C4-2B (cell line): ENCODE data around the gene PIGA.

Source experiments
- H3K27ac ChIP-seq: fragments of 450-650 bp; 2 replicates; pipeline ENCODE4 v1.5.1; 2017
- ZFX ChIP-seq: fragments of 450-650 bp; IDR thresholded peaks from 2 replicates; pipeline ENCODE4 v1.6.1; 2017
- TF ChIP-seq, protein P1 (sequence below): fragments of 450-650 bp; conservative IDR thresholded peaks from 2 replicates; pipeline ENCODE4 v1.5.1; 2017; ENCODE audit warnings: mild to moderate bottlenecking

PIGA gene

DNA sequence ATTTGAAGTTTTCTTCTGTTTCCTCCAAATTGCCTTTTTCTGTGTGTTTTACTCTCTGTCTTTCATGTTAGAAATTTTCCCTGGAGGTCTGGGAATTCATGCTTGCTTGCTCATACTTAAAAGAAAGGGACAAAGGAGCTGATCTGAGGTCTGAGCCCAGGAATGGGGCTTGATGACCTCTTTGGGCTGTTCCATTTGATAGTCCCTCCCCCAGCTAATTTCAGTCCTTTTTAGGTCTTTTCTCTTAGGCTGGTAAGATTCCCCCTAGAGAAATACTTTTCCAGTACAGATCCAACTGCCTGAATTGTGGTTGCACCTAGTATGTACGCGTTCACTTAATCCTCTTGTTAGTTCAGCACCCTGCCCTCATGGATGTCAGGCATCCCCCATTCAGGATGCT lies 5.5 kb upstream of the PIGA start:
- TF ChIP-seq, protein P1, sequence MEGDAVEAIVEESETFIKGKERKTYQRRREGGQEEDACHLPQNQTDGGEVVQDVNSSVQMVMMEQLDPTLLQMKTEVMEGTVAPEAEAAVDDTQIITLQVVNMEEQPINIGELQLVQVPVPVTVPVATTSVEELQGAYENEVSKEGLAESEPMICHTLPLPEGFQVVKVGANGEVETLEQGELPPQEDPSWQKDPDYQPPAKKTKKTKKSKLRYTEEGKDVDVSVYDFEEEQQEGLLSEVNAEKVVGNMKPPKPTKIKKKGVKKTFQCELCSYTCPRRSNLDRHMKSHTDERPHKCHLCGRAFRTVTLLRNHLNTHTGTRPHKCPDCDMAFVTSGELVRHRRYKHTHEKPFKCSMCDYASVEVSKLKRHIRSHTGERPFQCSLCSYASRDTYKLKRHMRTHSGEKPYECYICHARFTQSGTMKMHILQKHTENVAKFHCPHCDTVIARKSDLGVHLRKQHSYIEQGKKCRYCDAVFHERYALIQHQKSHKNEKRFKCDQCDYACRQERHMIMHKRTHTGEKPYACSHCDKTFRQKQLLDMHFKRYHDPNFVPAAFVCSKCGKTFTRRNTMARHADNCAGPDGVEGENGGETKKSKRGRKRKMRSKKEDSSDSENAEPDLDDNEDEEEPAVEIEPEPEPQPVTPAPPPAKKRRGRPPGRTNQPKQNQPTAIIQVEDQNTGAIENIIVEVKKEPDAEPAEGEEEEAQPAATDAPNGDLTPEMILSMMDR, result no peak
- no peak for TF ChIP-seq ZFX
- H3K27ac ChIP-seq, result no peak overlapping the region

DNA sequence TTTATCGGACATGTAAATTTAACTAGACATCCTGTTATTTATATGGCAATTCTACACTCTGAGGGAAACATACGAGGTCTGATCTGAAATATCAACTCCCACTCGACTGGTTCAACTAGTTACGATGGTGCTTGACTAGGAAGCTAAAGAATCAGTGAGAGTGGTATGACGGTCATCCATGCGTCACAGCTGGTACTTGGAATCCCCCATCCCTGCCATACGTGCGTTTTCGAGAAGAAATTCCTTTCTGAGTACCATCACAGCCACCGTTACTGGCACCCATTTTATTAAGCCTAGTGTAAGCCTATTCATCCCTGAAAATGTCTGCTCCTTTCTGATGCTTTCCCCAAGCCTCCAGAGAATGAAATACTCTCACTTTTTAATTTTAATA lies 695 bp upstream of the PIGA start:
- TF ChIP-seq, protein P1, result no peak
- TF ChIP-seq ZFX, result no peak
- H3K27ac ChIP-seq, result peak overlapping the region; percentile 81

DNA sequence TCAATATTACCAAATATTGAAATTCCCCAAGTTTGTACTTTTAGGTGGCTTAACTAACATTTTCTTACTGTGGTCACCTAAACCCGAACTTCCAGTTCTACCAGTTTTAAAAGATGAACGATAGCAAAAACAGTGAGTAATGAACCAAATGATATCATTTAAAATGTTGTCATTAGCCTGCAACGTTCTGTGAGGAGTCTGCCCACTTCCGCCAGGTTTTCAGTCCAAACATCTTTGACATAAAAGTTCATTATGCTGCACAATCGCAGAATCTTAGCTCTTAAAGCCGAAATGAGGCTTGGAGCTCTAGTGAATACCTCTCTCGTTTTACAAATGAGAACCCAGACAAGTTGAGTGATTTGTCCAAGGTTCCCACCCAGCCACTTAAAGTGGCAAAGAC lies 762 bp downstream of the PIGA start:
- TF ChIP-seq, protein P1, result no peak
- TF ChIP-seq ZFX, result no peak
- peak overlapping the region; percentile 81 for H3K27ac ChIP-seq

DNA sequence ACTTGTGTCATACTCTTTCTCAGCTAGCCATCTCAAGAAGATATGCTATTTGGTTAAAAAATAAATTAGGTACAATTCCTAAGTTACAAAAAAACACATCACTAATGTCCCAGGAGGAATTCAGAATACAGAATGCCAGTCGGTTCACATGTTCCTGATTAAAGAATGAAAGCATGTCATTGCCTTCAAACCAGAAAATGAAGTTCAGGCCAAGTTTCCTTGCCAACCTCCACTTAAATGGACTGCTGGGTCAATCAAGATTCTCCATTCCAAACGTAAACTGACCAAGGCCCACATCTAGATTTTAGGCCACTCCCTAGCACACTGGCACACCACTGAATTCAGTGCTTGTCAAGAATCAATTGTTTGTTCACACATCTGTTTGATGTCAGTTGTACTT lies 6.5 kb downstream of the PIGA start:
- TF ChIP-seq, protein P1, result no peak
- TF ChIP-seq ZFX, result no peak

DNA sequence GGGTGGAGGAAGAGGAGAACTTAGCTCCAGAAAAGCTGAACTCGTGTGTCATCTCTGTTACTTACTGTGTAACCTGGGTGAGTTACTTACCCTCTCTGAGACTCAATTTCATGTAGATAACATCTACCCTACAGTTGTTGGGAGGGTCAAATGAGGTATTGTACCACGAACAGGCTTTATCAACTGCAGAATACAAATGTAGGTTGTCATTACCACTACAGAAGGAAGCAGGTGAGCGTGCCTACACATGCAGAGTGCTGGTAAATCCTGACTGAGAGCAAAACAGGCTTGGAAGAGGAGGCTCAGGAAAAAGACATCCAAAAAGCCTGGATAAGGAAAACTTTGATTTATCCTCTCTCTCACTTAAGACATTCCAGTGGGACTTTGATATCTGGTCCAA lies 7.2 kb downstream of the PIGA start:
- TF ChIP-seq, protein P1, result no peak
- TF ChIP-seq ZFX, result no peak
- no peak overlapping the region for H3K27ac ChIP-seq

More for the DNA sequence above, 6.5 kb downstream of the PIGA start:
- no peak overlapping the region for H3K27ac ChIP-seq

GRCh38 chrX:15322472-15322871 lies 12.9 kb downstream of the PIGA start:
- H3K27ac ChIP-seq, result no peak overlapping the region
- no peak for TF ChIP-seq ZFX

GRCh38 chrX:15322072-15322471 lies 13.3 kb downstream of the PIGA start:
- H3K27ac ChIP-seq, result no peak overlapping the region
- no peak for TF ChIP-seq ZFX
- TF ChIP-seq, protein P1, result no peak

DNA sequence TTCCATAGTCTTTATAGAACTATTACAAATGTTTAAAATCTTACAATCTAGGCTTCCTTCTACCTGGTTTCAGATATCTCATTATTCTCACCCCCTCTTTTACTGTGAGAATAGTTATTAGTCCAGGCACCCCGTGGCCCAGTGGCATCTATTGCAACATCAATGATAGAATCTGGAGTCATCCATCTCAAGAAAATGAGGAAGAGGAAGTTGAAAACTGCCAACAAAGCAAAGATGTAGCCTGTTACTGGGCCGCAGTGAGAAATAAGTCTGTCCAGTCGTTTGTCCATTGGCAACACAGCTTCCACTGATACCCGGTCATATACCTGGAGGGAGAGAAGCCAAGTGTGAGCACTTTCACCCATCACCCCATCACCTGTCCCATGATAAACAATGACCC lies 13.9 kb downstream of the PIGA start:
- H3K27ac ChIP-seq, result no peak overlapping the region
- TF ChIP-seq, protein P1, result no peak
- no peak for TF ChIP-seq ZFX
